ENCODE measurements around the gene PSME1.

GRCh38 chr14:24094841-24095270, 41.1 kb upstream of the PSME1 start:
- TF ChIP-seq PAX5 (IDR thresholded peaks at IDR 0.05; ENCODE audit: insufficient read depth, low read length, severe bottlenecking) (no peak), POLR2AphosphoS5 (IDR thresholded peaks at IDR 0.05; ENCODE audit: low read depth, low read length) (no peak), POLR2A (IDR thresholded peaks at IDR 0.05; ENCODE audit: low read depth, low read length) (no peak)

Measured in GM12891 (cell line).